Activated CD8-positive, alpha-beta T cell treated with anti-CD3 and anti-CD28 coated beads for 36 hours (primary cell): Measurements from ENCODE around the gene GSE1. TPM values are rescaled to one million over a fixed set of nuclear protein-coding genes. Genes with fewer than 3 reads are reported as not detected.
"Not testable (repeated sequence)": the region's sequence is repeated elsewhere in the genome, so short reads cannot be mapped to it uniquely, and the experiment has no call there.

Experiments
- ATAC-seq: fragments of 200-7000 bp; cut with Tn5 transposase; one replicate; pipeline ENCODE4 v1.10.0; 2021; ENCODE audit warnings: mild to moderate bottlenecking, moderate library complexity
- CTCF ChIA-PET: fragments of 350-600 bp; sonication (Branson Sonifier 250); formaldehyde crosslinking; loops from one replicate; lab custom pipeline; 2021; ENCODE audit warnings: antibody characterized with exemption; lab: Charles Lee
- POLR2A ChIA-PET: fragments of 350-600 bp; sonication (Branson Sonifier 250); formaldehyde crosslinking; loops from one replicate; lab custom pipeline; 2021; ENCODE audit warnings: antibody characterized with exemption; lab: Charles Lee
- DNase-seq: peaks from one replicate; pipeline ENCODE4 v3.0.0-alpha.2; 2020
- H3K27ac Mint-ChIP-seq: one replicate; pipeline ENCODE4 v1.8.0; 2021; ENCODE audit warnings: mild to moderate bottlenecking, mixed read lengths
- H3K27me3 Mint-ChIP-seq: one replicate; pipeline ENCODE4 v1.8.0; 2021; ENCODE audit warnings: mixed read lengths
- H3K36me3 Mint-ChIP-seq: one replicate; pipeline ENCODE4 v1.8.0; 2021; ENCODE audit warnings: low read depth, mixed read lengths
- H3K4me1 Mint-ChIP-seq: one replicate; pipeline ENCODE4 v1.8.0; 2021; ENCODE audit warnings: low read depth, mixed read lengths
- H3K4me3 Mint-ChIP-seq: one replicate; pipeline ENCODE4 v1.8.0; 2021; ENCODE audit warnings: mild to moderate bottlenecking, moderate library complexity, mixed read lengths
- H3K9me3 Mint-ChIP-seq: one replicate; pipeline ENCODE4 v1.8.0; 2021; ENCODE audit warnings: mixed read lengths
- CTCF ChIP-seq: fragments of 200-600 bp; IDR thresholded peaks from one replicate; pipeline ENCODE4 v1.8.0; 2022; ENCODE audit warnings: antibody characterized with exemption, mild to moderate bottlenecking
- intact Hi-C: fragments of 100-400 bp; cut with micrococcal nuclease; formaldehyde crosslinking; loops from one replicate; pipeline ENCODE4 v1.10.0; 2022
- total RNA-seq, 2 experiments: library from RNA; stranded (reverse); gene quantifications; one replicate each; pipeline ENCODE4 v1.2.3, GENCODE V29; 2021

Gene GSE1
- total RNA-seq, 2 experiments from 2014 or later = 33.6 to 34.5 TPM

- peaks cover 20% of the 10 kb centered on the region for H3K4me1 Mint-ChIP-seq
- DNase-seq (no peak), ATAC-seq (no peak)
- intact Hi-C loops = no loop called here
- H3K27ac Mint-ChIP-seq = no peak overlapping the region
- H3K4me3 Mint-ChIP-seq = no peak overlapping the region
- ChIA-PET CTCF (no interaction called here), POLR2A (interaction anchor here (0.6 to 1.1 kb wide), 2 partner anchors 10 to 15 kb away, joined by 3 read pairs; no protein-coding TSS in a partner anchor)
- H3K9me3 Mint-ChIP-seq = no peaks in the 10 kb centered on the region
- H3K27me3 Mint-ChIP-seq = no peaks in the 10 kb centered on the region
- H3K36me3 Mint-ChIP-seq = no peaks in the 10 kb centered on the region
- TF ChIP-seq CTCF = no peak
These were observed 23.2 kb upstream of the GSE1 start for GRCh38 chr16:85589688-85590505.

- Mint-ChIP-seq H3K27me3 (no peaks in the 10 kb centered on the region), H3K4me3 (no peak overlapping the region), H3K4me1 (peaks cover 23% of the 10 kb centered on the region), H3K27ac (no peak overlapping the region), H3K36me3 (no peaks in the 10 kb centered on the region), H3K9me3 (no peaks in the 10 kb centered on the region)
- DNase-seq (no peak), ATAC-seq (no peak)
- TF ChIP-seq CTCF = no peak
- CTCF ChIA-PET = no interaction called here
- intact Hi-C loops = no loop called here
- POLR2A ChIA-PET = interaction anchor here (1.1 kb wide), 1 partner anchor 10 kb away, joined by 3 read pairs; no protein-coding TSS in a partner anchor
These were observed 22.7 kb upstream of the GSE1 start for GRCh38 chr16:85590506-85590832.

GRCh38 chr16:85591381-85591780, 21.7 kb upstream of the GSE1 start:
- peaks cover 3% of the 10 kb centered on the region for H3K36me3 Mint-ChIP-seq
- DNase-seq (no peak), ATAC-seq (no peak)
- H3K27me3 Mint-ChIP-seq = no peaks in the 10 kb centered on the region
- no peak overlapping the region for H3K27ac Mint-ChIP-seq
- ChIA-PET POLR2A (interaction anchor here (1.1 to 1.5 kb wide), 2 partner anchors 9 to 35 kb away, joined by 3 to 5 read pairs; no protein-coding TSS in a partner anchor), CTCF (no interaction called here)
- no peak for TF ChIP-seq CTCF
- intact Hi-C loops = no loop called here
- no peaks in the 10 kb centered on the region for H3K9me3 Mint-ChIP-seq
- H3K4me3 Mint-ChIP-seq = no peak overlapping the region
- H3K4me1 Mint-ChIP-seq = peaks cover 22% of the 10 kb centered on the region

GRCh38 chr16:85592277-85592676, 20.8 kb upstream of the GSE1 start:
- H3K9me3 Mint-ChIP-seq, H3K36me3 Mint-ChIP-seq, H3K27ac Mint-ChIP-seq, DNase-seq, H3K4me3 Mint-ChIP-seq, ATAC-seq, CTCF ChIA-PET, H3K27me3 Mint-ChIP-seq, intact Hi-C loops: not testable (repeated sequence)
- POLR2A ChIA-PET = interaction anchor here (1.0 to 1.5 kb wide), 3 partner anchors 9 to 143 kb away, joined by 3 to 5 read pairs (median 3); no protein-coding TSS in a partner anchor
- peaks cover 22% of the 10 kb centered on the region for H3K4me1 Mint-ChIP-seq

- peak; percentile 39 for DNase-seq
- no peak overlapping the region for H3K27ac Mint-ChIP-seq
- POLR2A ChIA-PET = interaction anchor here (1.0 to 1.5 kb wide), 4 partner anchors 10 to 144 kb away, joined by 3 to 5 read pairs (median 3); no protein-coding TSS in a partner anchor
- H3K4me1 Mint-ChIP-seq = peaks cover 22% of the 10 kb centered on the region
- peak; percentile 61 for ATAC-seq
- H3K36me3 Mint-ChIP-seq = peaks cover 3% of the 10 kb centered on the region
- CTCF ChIA-PET = no interaction called here
- no peaks in the 10 kb centered on the region for H3K27me3 Mint-ChIP-seq
- H3K9me3 Mint-ChIP-seq = no peaks in the 10 kb centered on the region
- H3K4me3 Mint-ChIP-seq = no peak overlapping the region
- no peak for TF ChIP-seq CTCF
- intact Hi-C loops = no loop called here
These were observed 20.2 kb upstream of the GSE1 start for GRCh38 chr16:85592700-85593493.
